IPS-18a (cell line): ENCODE data around the gene CAP2.
"Not testable (repeated sequence)": the region's sequence is repeated elsewhere in the genome, so short reads cannot be mapped to it uniquely, and the experiment has no call there.

ENCODE experiments used
- H3K27ac ChIP-seq: one replicate; pipeline ENCODE4 v1.5.1; 2013; ENCODE audit warnings: low read length
- H3K27me3 ChIP-seq: one replicate; pipeline ENCODE4 v1.6.1; 2013; ENCODE audit warnings: mild to moderate bottlenecking, low read length; ENCODE audit not compliant: control insufficient read depth, insufficient read depth
- H3K36me3 ChIP-seq: one replicate; pipeline ENCODE4 v1.6.1; 2013; ENCODE audit warnings: low read depth, low read length; ENCODE audit not compliant: control insufficient read depth
- H3K4me1 ChIP-seq: one replicate; pipeline ENCODE4 v1.6.1; 2013; ENCODE audit warnings: low read depth, low read length; ENCODE audit not compliant: control insufficient read depth
- H3K4me3 ChIP-seq: one replicate; pipeline ENCODE4 v1.5.1; 2013; ENCODE audit warnings: low read length
- H3K9ac ChIP-seq: one replicate; pipeline ENCODE4 v1.6.1; 2013; ENCODE audit warnings: mild to moderate bottlenecking, low read length, moderate library complexity
- H3K9me3 ChIP-seq: one replicate; pipeline ENCODE4 v1.6.1; 2013; ENCODE audit warnings: low read depth, low read length; ENCODE audit not compliant: control insufficient read depth

Gene CAP2

GRCh38 chr6:17506962-17507361 lies 113.6 kb downstream of the CAP2 start:
- no peak overlapping the region for H3K9ac ChIP-seq
- H3K27ac ChIP-seq: no peak overlapping the region
- H3K4me3 ChIP-seq: no peak overlapping the region
- no peaks in the 10 kb centered on the region for H3K9me3 ChIP-seq
- H3K4me1 ChIP-seq: no peaks in the 10 kb centered on the region
- no peaks in the 10 kb centered on the region for H3K36me3 ChIP-seq
- no peaks in the 10 kb centered on the region for H3K27me3 ChIP-seq

GRCh38 chr6:17511084-17511483 lies 117.7 kb downstream of the CAP2 start:
- Histone ChIP-seq H3K27ac (no peak overlapping the region), H3K9ac (no peak overlapping the region), H3K4me3 (no peak overlapping the region), H3K27me3 (no peaks in the 10 kb centered on the region), H3K9me3 (no peaks in the 10 kb centered on the region), H3K4me1 (no peaks in the 10 kb centered on the region), H3K36me3 (no peaks in the 10 kb centered on the region)

- H3K27me3 ChIP-seq: no peaks in the 10 kb centered on the region
- no peak overlapping the region for H3K27ac ChIP-seq
- no peaks in the 10 kb centered on the region for H3K9me3 ChIP-seq
- no peak overlapping the region for H3K9ac ChIP-seq
- no peaks in the 10 kb centered on the region for H3K36me3 ChIP-seq
- no peaks in the 10 kb centered on the region for H3K4me1 ChIP-seq
- no peak overlapping the region for H3K4me3 ChIP-seq
Measured at GRCh38 chr6:17511580-17511979, 118.2 kb downstream of the CAP2 start.

GRCh38 chr6:17519120-17519519 lies 125.7 kb downstream of the CAP2 start:
- Histone ChIP-seq H3K4me3 (no peak overlapping the region), H3K9me3 (no peaks in the 10 kb centered on the region), H3K4me1 (no peaks in the 10 kb centered on the region), H3K27ac (no peak overlapping the region), H3K36me3 (no peaks in the 10 kb centered on the region), H3K9ac (no peak overlapping the region), H3K27me3 (no peaks in the 10 kb centered on the region)

GRCh38 chr6:17525637-17526036 lies 132.2 kb downstream of the CAP2 start:
- Histone ChIP-seq H3K27ac (no peak overlapping the region), H3K9ac (no peak overlapping the region), H3K36me3 (no peaks in the 10 kb centered on the region), H3K4me3 (no peak overlapping the region), H3K27me3 (no peaks in the 10 kb centered on the region), H3K9me3 (no peaks in the 10 kb centered on the region), H3K4me1 (no peaks in the 10 kb centered on the region)

- H3K27ac ChIP-seq: no peak overlapping the region
- no peaks in the 10 kb centered on the region for H3K4me1 ChIP-seq
- H3K9me3 ChIP-seq: no peaks in the 10 kb centered on the region
- no peaks in the 10 kb centered on the region for H3K27me3 ChIP-seq
- no peak overlapping the region for H3K4me3 ChIP-seq
- no peak overlapping the region for H3K9ac ChIP-seq
- no peaks in the 10 kb centered on the region for H3K36me3 ChIP-seq
Measured at GRCh38 chr6:17527076-17527475, 133.7 kb downstream of the CAP2 start.

- H3K27me3 ChIP-seq: no peaks in the 10 kb centered on the region
- H3K9me3 ChIP-seq: no peaks in the 10 kb centered on the region
- H3K27ac ChIP-seq: no peak overlapping the region
- H3K4me3 ChIP-seq: no peak overlapping the region
- no peaks in the 10 kb centered on the region for H3K36me3 ChIP-seq
- H3K4me1 ChIP-seq: no peaks in the 10 kb centered on the region
- H3K9ac ChIP-seq: no peak overlapping the region
Measured at GRCh38 chr6:17530321-17530835, 137.0 kb downstream of the CAP2 start.

GRCh38 chr6:17536586-17536985 lies 143.2 kb downstream of the CAP2 start:
- H3K36me3 ChIP-seq: no peaks in the 10 kb centered on the region
- no peak overlapping the region for H3K4me3 ChIP-seq
- H3K27ac ChIP-seq: no peak overlapping the region
- no peaks in the 10 kb centered on the region for H3K27me3 ChIP-seq
- H3K4me1 ChIP-seq: no peaks in the 10 kb centered on the region
- no peak overlapping the region for H3K9ac ChIP-seq
- H3K9me3 ChIP-seq: no peaks in the 10 kb centered on the region

GRCh38 chr6:17542243-17542642 lies 148.8 kb downstream of the CAP2 start:
- Histone ChIP-seq H3K4me1 (no peaks in the 10 kb centered on the region), H3K9me3 (no peaks in the 10 kb centered on the region), H3K9ac (no peak overlapping the region), H3K27ac (no peak overlapping the region), H3K36me3 (no peaks in the 10 kb centered on the region), H3K4me3 (no peak overlapping the region), H3K27me3 (no peaks in the 10 kb centered on the region)

GRCh38 chr6:17545681-17546080 lies 152.3 kb downstream of the CAP2 start:
- not testable (repeated sequence) for H3K27ac ChIP-seq, H3K9me3 ChIP-seq, H3K4me1 ChIP-seq, H3K4me3 ChIP-seq, H3K9ac ChIP-seq, H3K36me3 ChIP-seq, H3K27me3 ChIP-seq

GRCh38 chr6:17551383-17551958 lies 158.1 kb downstream of the CAP2 start:
- Histone ChIP-seq H3K9me3 (no peaks in the 10 kb centered on the region), H3K9ac (no peak overlapping the region), H3K4me3 (no peak overlapping the region), H3K4me1 (no peaks in the 10 kb centered on the region), H3K27ac (no peak overlapping the region), H3K36me3 (no peaks in the 10 kb centered on the region), H3K27me3 (no peaks in the 10 kb centered on the region)

GRCh38 chr6:17552861-17553260 lies 159.5 kb downstream of the CAP2 start:
- Histone ChIP-seq H3K4me1 (no peaks in the 10 kb centered on the region), H3K4me3 (no peak overlapping the region), H3K36me3 (no peaks in the 10 kb centered on the region), H3K27ac (no peak overlapping the region), H3K27me3 (no peaks in the 10 kb centered on the region), H3K9ac (no peak overlapping the region), H3K9me3 (no peaks in the 10 kb centered on the region)
